ENCODE measurements around the gene ITIH1.

Gene ITIH1

GRCh38 chr3:52795298-52795900 is 18.0 kb downstream of the ITIH1 start:
- no peak for TF ChIP-seq CTCF (IDR thresholded peaks at IDR 0.05; ENCODE audit: control insufficient read depth, extremely low read depth, insufficient read depth)
- DNase-seq (ENCODE audit: low read depth) = no peak
- H3K4me3 ChIP-seq (ENCODE audit: low read depth, low read length) = no peak overlapping the region

GRCh38 chr3:52796411-52796810 is 19.0 kb downstream of the ITIH1 start:
- no peak for DNase-seq (ENCODE audit: low read depth)
- no peak for TF ChIP-seq CTCF (IDR thresholded peaks at IDR 0.05; ENCODE audit: control insufficient read depth, extremely low read depth, insufficient read depth)
- H3K4me3 ChIP-seq (ENCODE audit: low read depth, low read length) = no peak overlapping the region

GRCh38 chr3:52798376-52798977 is 21.1 kb downstream of the ITIH1 start:
- H3K4me3 ChIP-seq (ENCODE audit: low read depth, low read length) = no peak overlapping the region
- no peak for DNase-seq (ENCODE audit: low read depth)
- no peak for TF ChIP-seq CTCF (IDR thresholded peaks at IDR 0.05; ENCODE audit: control insufficient read depth, extremely low read depth, insufficient read depth)

GRCh38 chr3:52798978-52799476 is 21.6 kb downstream of the ITIH1 start:
- no peak for DNase-seq (ENCODE audit: low read depth)
- TF ChIP-seq CTCF (IDR thresholded peaks at IDR 0.05; ENCODE audit: control insufficient read depth, extremely low read depth, insufficient read depth) = peak; percentile 33
- no peak overlapping the region for H3K4me3 ChIP-seq (ENCODE audit: low read depth, low read length)

- DNase-seq (ENCODE audit: low read depth) = no peak
- H3K4me3 ChIP-seq (ENCODE audit: low read depth, low read length) = no peak overlapping the region
- TF ChIP-seq CTCF (IDR thresholded peaks at IDR 0.05; ENCODE audit: control insufficient read depth, extremely low read depth, insufficient read depth) = no peak
Measured at GRCh38 chr3:52800079-52800478, 22.7 kb downstream of the ITIH1 start.

GRCh38 chr3:52801839-52802238 is 24.4 kb downstream of the ITIH1 start:
- no peak for DNase-seq (ENCODE audit: low read depth)
- TF ChIP-seq CTCF (IDR thresholded peaks at IDR 0.05; ENCODE audit: control insufficient read depth, extremely low read depth, insufficient read depth) = no peak
- H3K4me3 ChIP-seq (ENCODE audit: low read depth, low read length) = no peak overlapping the region
